GM21526 (cell line): ENCODE measurements around the gene GALNT17.
"Not testable (repeated sequence)": the region's sequence is repeated elsewhere in the genome, so short reads cannot be mapped to it uniquely, and the experiment has no call there.

Experiments
- ATAC-seq: cut with Tn5 transposase; IDR thresholded peaks from one replicate; pipeline ENCODE4 v1.9.1; 2021; ENCODE audit warnings: moderate library complexity; ENCODE audit not compliant: unreplicated experiment, low FRiP score

The GALNT17 gene

DNA sequence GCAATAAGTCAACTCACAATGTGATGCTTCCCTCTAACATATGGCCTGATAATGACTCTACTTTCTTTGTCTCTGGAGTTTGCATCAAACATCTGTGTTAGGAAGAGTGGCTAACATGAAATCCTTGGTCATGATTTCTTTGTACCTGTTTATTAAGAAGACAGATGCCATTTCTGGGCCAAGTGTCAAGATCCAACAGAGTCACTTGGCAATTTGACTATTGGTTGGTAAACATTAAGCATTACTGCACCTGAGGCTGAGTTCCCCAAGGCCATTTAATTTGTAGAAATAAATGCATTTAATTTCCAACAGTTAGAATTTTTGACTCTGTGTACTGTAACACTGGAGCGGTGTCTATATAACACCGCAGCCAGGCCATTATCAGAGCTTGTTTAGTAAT is 403.7 kb downstream of the GALNT17 start:
- no peak for ATAC-seq

DNA sequence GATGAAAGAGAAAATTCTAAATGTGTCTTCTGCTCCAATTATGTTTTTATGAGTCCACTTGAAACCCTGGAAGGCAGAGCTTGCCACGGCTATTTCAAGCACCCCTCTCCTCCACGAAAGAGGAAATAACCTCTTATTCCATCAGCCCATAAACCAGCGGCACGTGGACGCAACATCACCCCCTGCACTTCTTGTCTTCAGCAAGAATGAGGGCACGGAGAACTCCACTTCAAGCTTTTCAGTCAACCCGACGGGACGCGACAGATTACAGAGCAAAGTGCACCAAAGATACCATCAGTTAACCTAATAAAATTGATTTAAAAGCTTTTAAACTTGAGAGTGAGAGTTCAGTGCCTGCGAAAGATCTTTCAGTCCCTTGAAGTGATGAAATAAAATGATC is 406.3 kb downstream of the GALNT17 start:
- ATAC-seq, result no peak

DNA sequence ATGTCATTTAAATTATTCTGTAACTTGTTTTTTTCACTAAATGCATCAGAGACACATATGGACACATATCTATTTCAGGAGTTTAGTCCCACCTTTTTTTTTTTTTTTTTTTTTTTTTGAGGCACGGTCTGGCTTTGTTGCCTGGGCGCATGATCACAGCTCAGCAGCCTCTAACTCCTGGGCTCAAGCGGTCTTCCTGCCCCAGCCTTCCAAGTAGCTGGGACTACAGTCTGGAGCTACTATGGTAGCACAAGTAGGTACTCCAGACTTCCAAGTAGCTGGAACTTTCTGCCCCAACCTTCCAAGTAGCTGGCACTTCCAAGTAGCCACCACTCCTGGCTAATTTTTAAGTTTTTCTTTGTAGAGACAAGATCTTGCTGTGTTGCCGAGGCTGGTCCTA is 407.7 kb downstream of the GALNT17 start:
- no peak for ATAC-seq

DNA sequence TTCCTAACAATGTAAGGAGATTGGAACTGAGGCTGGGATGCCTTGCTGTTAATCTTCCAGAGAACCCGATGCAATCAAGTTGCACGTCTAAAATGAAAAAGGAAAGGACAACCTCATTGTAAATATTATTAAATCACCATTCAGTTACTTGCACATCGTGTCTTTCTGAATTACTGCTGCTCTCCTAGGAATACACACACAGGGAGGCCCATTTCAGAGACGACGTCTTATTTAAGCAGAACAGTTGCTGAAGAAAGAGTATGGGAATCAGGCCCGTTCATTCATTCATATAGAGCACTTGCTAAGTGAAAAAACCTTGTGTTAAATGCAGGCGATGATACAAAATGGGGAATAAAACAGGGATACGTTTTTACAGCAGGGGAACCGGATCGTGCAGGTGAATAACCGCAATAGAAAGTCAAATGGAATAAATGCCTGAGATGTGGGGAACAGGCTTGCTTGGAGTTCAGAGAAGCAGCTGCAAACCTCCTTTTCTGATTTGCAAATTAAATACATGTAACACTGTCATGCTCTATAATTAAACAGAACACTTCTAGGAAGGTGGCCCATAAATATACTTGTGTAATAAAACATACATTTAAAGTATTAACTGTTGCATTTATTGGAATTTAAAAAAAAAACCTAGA is 409.9 kb downstream of the GALNT17 start:
- no peak for ATAC-seq

DNA sequence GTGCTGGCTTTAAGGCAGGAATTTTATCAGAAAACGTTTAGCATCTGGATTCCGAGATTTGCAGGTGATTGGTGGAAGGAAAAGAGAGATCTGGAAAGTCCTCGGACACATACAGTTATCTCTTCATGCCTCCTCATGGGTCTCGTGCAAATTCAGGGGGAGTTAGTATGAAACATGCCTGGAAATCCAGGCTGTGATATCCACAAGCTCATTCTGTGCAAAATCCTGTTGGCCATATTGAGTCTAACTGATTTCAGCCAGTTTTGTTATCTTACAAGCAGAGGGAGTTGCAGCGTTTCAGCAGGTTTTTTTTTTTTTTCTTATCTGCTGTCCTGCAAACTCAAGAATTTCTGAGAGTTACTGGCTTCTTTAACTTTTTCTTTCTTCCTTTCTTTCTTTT is 411.5 kb downstream of the GALNT17 start:
- ATAC-seq, result no peak

DNA sequence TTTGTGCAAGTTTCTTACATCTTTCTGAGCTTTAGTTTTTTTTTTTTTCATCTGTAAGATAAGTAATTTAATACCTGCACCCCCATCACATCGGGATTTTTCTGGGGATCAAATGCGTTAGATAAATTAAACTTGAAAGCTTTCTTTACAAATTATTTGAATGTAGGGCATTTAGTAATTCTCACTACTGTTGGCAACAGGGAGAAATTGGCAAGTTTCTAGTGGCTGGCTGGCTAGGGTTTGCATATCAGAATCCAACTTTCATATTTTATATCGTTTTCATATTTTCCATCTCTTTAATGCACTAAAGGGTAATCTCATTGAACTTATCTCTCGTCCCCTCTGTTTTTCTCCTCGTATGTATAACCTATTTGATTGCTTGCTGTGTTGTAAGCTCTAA is 412.9 kb downstream of the GALNT17 start:
- no peak for ATAC-seq

GRCh38 chr7:71547426-71547825 is 415.5 kb downstream of the GALNT17 start:
- ATAC-seq, result no peak

- no peak for ATAC-seq
Observed at GRCh38 chr7:71548746-71549145, 416.8 kb downstream of the GALNT17 start.

- ATAC-seq, result no peak
Observed at GRCh38 chr7:71553306-71553705, 421.4 kb downstream of the GALNT17 start.

DNA sequence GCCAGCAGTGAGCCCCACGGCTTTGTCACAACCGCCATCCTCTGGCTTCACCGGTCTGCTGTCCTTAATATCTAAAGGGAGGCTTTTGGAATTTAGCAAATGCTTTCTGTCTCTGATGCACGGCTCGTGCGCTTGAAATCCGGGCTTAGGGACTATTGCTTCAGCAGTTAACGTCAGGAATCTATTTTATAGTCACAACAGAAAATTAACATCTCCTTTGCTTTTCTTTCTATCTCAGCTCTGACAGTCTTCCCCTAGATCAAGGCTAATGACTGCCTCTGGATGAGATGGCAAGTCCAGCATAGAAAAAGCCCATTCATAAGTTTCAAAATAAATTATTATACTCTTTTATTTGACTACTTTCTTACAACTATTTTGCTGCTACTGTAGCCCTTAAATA is 423.8 kb downstream of the GALNT17 start:
- ATAC-seq, result no peak

- no peak for ATAC-seq
Observed at GRCh38 chr7:71558806-71559613, 427.1 kb downstream of the GALNT17 start.

- ATAC-seq, result no peak
Observed at GRCh38 chr7:71560354-71560995, 428.5 kb downstream of the GALNT17 start.

GRCh38 chr7:71563276-71563675 is 431.3 kb downstream of the GALNT17 start:
- ATAC-seq, result no peak

DNA sequence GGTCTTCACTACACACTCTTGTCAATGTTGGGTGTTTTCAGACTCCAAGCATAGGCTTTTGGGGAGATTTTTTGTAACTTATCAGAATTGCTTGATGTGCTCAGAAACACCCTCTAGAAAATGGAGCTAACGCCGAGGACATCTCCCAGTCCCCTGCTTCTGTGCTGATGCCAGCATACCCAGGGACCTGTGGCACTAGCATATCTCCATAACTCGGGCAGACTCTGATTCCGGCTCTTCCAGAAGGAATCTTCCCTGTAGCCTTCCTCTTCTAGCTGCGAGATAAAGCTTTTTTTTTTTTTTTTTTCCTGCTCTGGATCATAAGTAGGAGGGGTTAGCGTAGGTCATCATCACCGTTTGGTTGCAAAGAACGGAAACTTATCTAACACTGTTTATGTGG is 434.4 kb downstream of the GALNT17 start:
- no peak for ATAC-seq

DNA sequence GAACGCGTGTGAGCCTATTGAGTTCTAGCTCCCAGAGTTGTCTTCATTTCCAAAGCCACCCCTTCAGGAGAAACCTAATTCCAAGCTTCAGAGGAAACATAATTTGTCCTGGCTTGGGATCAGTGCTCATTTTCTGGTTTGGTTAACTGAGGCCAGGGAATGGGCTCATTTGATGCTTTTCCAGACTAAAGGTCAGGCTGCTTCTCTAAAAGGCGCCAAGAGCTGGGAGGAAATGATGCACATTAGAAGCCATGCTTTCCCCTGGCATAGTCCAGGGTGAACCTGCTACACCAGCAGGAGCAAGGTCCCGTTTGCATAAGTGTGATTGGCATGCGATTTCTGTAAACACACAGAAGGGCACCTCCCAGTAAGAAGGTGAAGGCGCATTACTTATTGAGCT is 435.0 kb downstream of the GALNT17 start:
- no peak for ATAC-seq

DNA sequence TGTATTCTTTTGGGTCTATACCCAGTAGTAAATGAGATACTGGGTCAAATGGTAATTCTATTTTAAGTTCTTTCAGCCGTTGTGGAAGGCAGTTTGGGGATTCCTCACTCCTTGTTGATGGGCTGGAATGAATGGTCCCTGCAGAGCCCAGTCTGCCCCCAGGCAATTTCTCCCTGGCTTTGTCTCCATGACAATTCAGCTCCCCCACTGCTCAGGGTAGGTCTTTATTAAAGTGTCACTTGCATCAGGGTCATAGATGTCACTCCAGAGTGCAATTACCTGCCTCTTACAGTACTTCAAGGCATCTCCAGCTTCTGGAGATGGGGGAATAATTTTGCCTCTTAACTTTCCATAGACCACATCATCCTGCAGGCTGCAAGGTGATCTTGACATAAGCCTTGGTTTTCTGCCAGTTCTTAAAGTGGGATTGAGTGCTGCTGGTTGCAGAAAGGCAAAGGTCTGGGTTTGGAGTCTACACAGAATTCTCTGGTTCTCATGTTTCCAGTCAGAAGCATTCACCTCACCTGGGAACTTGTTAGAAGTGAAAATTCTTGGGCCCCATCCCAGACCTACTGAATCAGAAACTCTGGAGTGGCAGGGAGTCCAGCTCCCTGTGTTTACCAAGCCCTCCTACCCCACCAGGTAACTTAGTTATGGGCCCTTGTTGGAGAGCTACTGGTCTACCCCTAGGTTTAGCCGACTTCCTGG is 442.4 kb downstream of the GALNT17 start:
- ATAC-seq, result no peak

DNA sequence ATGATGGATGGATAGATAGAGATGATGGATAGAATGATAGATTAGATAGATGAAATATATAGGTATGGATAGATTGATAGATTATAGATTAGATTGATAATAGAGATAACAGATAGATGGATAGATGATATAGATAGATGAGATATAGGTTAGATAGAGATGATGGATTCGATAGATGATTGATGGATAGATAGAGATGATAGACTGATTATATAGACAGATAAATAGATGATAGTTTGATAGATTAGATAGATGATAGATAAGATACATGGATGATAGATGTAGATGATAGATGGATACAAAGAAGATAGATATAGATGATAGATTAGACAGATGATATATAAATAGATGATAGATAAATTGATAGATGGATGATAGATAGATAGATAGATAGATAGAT is 448.1 kb downstream of the GALNT17 start:
- ATAC-seq, result no peak

DNA sequence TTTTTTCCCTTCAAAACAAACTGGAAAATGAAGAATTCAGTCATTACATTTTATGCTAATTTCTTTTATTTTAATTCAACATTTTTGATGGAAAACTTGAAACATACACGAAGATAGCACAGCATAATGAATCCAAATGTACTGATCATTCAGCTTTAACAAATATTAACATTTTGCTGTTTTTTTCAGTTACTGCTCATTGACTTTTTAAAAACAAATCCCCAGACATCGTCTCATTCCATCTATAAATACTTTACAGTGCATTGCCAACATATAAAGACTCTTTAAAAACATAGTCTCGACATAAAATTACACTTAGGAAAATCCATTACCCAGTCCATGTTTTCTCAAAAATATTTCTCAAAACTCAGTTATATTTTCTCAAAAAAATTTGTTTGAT is 452.3 kb downstream of the GALNT17 start:
- no peak for ATAC-seq

DNA sequence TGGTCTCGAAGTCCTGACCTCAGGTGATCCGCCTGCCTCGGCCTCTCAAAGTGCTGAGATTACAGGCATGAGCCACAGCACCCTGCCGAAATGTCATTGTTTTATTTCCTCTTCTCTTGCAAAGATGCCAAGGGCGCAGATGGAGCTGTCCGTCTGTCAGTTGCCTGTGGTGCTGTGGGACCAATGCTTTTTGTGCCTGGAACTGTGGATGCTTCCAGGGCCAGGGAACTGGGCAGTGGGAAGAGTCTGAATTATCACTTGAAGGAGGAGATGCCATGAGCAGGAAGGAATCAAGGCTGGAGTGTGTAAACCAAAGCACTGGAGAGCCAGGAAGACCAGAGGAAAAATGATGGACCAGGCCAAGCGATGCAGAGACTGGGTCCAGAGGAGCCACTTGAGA is 459.9 kb downstream of the GALNT17 start:
- ATAC-seq, result no peak

DNA sequence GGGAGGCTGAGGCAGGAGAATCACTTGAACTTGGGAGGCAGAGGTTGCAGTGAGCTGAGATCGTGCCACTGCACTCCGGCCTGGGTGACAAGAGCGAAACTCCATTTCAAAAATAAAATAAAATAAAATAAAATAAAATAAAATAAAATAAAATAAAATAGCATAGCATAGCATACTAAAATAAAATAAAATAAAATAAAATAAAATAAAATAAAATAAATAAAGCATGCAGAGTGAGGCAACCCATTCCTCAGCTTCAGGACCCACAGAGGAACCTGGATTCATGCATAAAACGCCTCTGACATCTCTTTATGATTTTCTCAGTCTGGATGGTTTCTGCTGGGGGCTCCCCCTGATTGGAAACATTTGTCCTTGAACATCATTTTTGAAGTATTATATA is 460.4 kb downstream of the GALNT17 start:
- ATAC-seq, result not testable (repeated sequence)

DNA sequence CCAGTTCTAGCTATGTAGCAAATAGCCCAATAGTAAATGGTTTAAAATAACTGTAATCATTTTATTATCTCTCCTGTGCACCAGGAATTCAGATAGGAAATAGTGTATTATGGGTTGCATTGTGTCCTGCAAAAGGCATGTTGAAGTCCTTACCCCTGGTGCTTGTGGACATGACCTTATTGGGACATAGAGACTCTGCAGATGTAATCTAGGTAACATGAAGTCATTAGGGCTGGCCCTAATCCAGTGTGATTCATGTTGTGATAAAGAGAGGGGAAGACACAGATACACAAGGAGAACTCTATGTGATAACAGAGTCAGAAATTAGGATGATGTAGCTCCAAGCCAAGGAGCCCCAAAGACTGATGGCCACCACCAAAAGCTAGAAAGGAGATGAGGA is 462.8 kb downstream of the GALNT17 start:
- ATAC-seq, result no peak
